Neural progenitor cell (in vitro differentiated cells): ENCODE data around the gene SUMO1.

Experiments
- CTCF ChIP-seq: fragments of 200-600 bp; sonication (generic); IDR thresholded peaks from 2 replicates; pipeline ENCODE4 v1.5.1; 2017; ENCODE audit warnings: antibody characterized with exemption, mild to moderate bottlenecking
- EZH2phosphoT487 ChIP-seq: fragments of 200-600 bp; sonication (generic); IDR thresholded peaks from 2 replicates; pipeline ENCODE4 v1.6.1; 2017; ENCODE audit warnings: antibody characterized with exemption

- TF ChIP-seq EZH2phosphoT487 (no peak), CTCF (no peak)
These were observed 44.5 kb downstream of the SUMO1 start for GRCh38 chr2:202193881-202194353.
